HepG2 (cell line): ENCODE data around the gene MCF2L.

ENCODE experiments used
- ADNP ChIP-seq: sonication (generic); formaldehyde crosslinking; IDR thresholded peaks from 2 replicates; pipeline ENCODE4 v1.4.0; 2020; ENCODE audit warnings: missing genetic modification reagents
- BCL3 ChIP-seq: sonication (generic); formaldehyde crosslinking; IDR thresholded peaks from 2 replicates; pipeline ENCODE4 v1.5.1; 2020; ENCODE audit warnings: mild to moderate bottlenecking, missing genetic modification reagents, moderate library complexity
- KDM1A ChIP-seq: IDR thresholded peaks from 2 replicates; pipeline ENCODE4 v1.6.1; 2016; ENCODE audit warnings: missing compliant biosample characterization
- KDM2A ChIP-seq: sonication (generic); formaldehyde crosslinking; IDR thresholded peaks from 2 replicates; pipeline ENCODE4 v1.4.0; 2020; ENCODE audit warnings: low read depth, missing genetic modification reagents, borderline replicate concordance
- ZFYVE20 ChIP-seq: sonication (generic); formaldehyde crosslinking; IDR thresholded peaks from 2 replicates; pipeline ENCODE4 v1.8.0; 2023; ENCODE audit warnings: low read depth, mild to moderate bottlenecking, moderate library complexity, missing genetic modification reagents, borderline replicate concordance
- TF ChIP-seq, protein P1 (sequence below): sonication (generic); formaldehyde crosslinking; IDR thresholded peaks from 2 replicates; pipeline ENCODE4 v1.5.0; 2020; ENCODE audit warnings: mild to moderate bottlenecking, missing genetic modification reagents, moderate library complexity

GRCh38 chr13:113080901-113081521 lies 112.0 kb downstream of the MCF2L start:
- TF ChIP-seq ZFYVE20 (CRISPR knock-in tag), result no peak
- no peak for TF ChIP-seq KDM1A (CRISPR knock-in tag)
- TF ChIP-seq KDM2A, result no peak
- TF ChIP-seq BCL3 (CRISPR knock-in tag), result no peak
- TF ChIP-seq, protein P1, sequence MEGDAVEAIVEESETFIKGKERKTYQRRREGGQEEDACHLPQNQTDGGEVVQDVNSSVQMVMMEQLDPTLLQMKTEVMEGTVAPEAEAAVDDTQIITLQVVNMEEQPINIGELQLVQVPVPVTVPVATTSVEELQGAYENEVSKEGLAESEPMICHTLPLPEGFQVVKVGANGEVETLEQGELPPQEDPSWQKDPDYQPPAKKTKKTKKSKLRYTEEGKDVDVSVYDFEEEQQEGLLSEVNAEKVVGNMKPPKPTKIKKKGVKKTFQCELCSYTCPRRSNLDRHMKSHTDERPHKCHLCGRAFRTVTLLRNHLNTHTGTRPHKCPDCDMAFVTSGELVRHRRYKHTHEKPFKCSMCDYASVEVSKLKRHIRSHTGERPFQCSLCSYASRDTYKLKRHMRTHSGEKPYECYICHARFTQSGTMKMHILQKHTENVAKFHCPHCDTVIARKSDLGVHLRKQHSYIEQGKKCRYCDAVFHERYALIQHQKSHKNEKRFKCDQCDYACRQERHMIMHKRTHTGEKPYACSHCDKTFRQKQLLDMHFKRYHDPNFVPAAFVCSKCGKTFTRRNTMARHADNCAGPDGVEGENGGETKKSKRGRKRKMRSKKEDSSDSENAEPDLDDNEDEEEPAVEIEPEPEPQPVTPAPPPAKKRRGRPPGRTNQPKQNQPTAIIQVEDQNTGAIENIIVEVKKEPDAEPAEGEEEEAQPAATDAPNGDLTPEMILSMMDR, result no peak
- TF ChIP-seq ADNP (CRISPR knock-in tag), result no peak
